GM12801 (cell line): ENCODE data around the gene IL11RA.

ENCODE experiments used
- CTCF ChIP-seq: IDR thresholded peaks from one replicate; pipeline ENCODE4 v1.5.1; 2011; ENCODE audit warnings: control low read depth; ENCODE audit not compliant: insufficient read length; ENCODE audit errors: extremely low read depth

IL11RA gene

GRCh38 chr9:34686231-34686630 lies 34.2 kb downstream of the IL11RA start:
- no peak for TF ChIP-seq CTCF

GRCh38 chr9:34686732-34687131 lies 34.7 kb downstream of the IL11RA start:
- TF ChIP-seq CTCF = no peak

GRCh38 chr9:34687276-34688030 lies 35.5 kb downstream of the IL11RA start:
- TF ChIP-seq CTCF = no peak

- TF ChIP-seq CTCF = no peak
Observed at GRCh38 chr9:34688329-34689115, 36.5 kb downstream of the IL11RA start.

- TF ChIP-seq CTCF = no peak
Observed at GRCh38 chr9:34689116-34689470, 37.1 kb downstream of the IL11RA start.

GRCh38 chr9:34689512-34689911 lies 37.5 kb downstream of the IL11RA start:
- TF ChIP-seq CTCF = no peak

GRCh38 chr9:34690983-34691935 lies 39.3 kb downstream of the IL11RA start, which contains the start of gene CCL19:
Gene CCL19 (minus strand): TSS chr9:34691276. CDS start chr9:34691139, 137 bp downstream.
- TF ChIP-seq CTCF = no peak
